OCI-LY1 (cell line): ENCODE data around the gene ENSA.
A peak's percentile ranks its signal among the peaks of the same experiment; 100 is the strongest.

ENCODE experiments used
- H2AFZ ChIP-seq: fragments of 200-600 bp; sonication (generic), shearing (Covaris generic); 2 replicates; pipeline ENCODE4 v1.6.0; 2014; ENCODE audit warnings: antibody characterized with exemption, mild to moderate bottlenecking, low read length
- H3F3A ChIP-seq: fragments of 200-600 bp; sonication (generic), shearing (Covaris generic); 2 replicates; pipeline ENCODE4 v1.6.0; 2014; ENCODE audit warnings: mild to moderate bottlenecking, antibody characterized with exemption, low read length, moderate library complexity; ENCODE audit not compliant: insufficient read depth
- H3K27ac ChIP-seq: fragments of 200-600 bp; sonication (generic); 2 replicates; pipeline ENCODE4 v1.5.1; 2014; ENCODE audit warnings: low read length, mixed run types, mild to moderate bottlenecking, low read depth; ENCODE audit not compliant: poor library complexity, severe bottlenecking
- H3K27me3 ChIP-seq: fragments of 200-600 bp; sonication (generic); 2 replicates; pipeline ENCODE4 v1.6.0; 2014; ENCODE audit warnings: antibody characterized with exemption, mild to moderate bottlenecking, low read length, moderate library complexity; ENCODE audit not compliant: insufficient read depth
- H3K36me3 ChIP-seq: fragments of 200-600 bp; sonication (generic); 2 replicates; pipeline ENCODE4 v1.6.1; 2014; ENCODE audit warnings: mild to moderate bottlenecking, antibody characterized with exemption, low read length, moderate library complexity, mixed read lengths; ENCODE audit not compliant: insufficient read depth
- H3K4me1 ChIP-seq: fragments of 200-600 bp; sonication (generic); 2 replicates; pipeline ENCODE4 v1.5.1; 2014; ENCODE audit warnings: mild to moderate bottlenecking, low read length, moderate library complexity; ENCODE audit not compliant: insufficient read depth, severe bottlenecking
- H3K4me2 ChIP-seq: fragments of 200-600 bp; sonication (generic), shearing (Covaris generic); 2 replicates; pipeline ENCODE4 v1.6.1; 2014; ENCODE audit warnings: low read length
- H3K4me3 ChIP-seq: fragments of 200-600 bp; sonication (generic); 2 replicates; pipeline ENCODE4 v1.5.1; 2014; ENCODE audit warnings: low read length, low read depth, mild to moderate bottlenecking, mixed read lengths; ENCODE audit not compliant: poor library complexity, severe bottlenecking
- H3K79me2 ChIP-seq: fragments of 200-600 bp; shearing (Covaris generic); 2 replicates; pipeline ENCODE4 v1.6.1; 2016; ENCODE audit warnings: mixed run types, low read length, mixed read lengths; ENCODE audit not compliant: insufficient read depth
- H3K9ac ChIP-seq: fragments of 200-600 bp; sonication (generic), shearing (Covaris generic); 2 replicates; pipeline ENCODE4 v1.6.1; 2014; ENCODE audit warnings: mild to moderate bottlenecking, low read length, mixed read lengths
- H3K9me2 ChIP-seq: fragments of 200-600 bp; sonication (generic), shearing (Covaris generic); 2 replicates; pipeline ENCODE4 v1.6.1; 2014; ENCODE audit warnings: low read depth, mild to moderate bottlenecking, low read length, mixed read lengths
- H3K9me3 ChIP-seq: fragments of 200-600 bp; shearing (Covaris generic); 2 replicates; pipeline ENCODE4 v1.6.1; 2014; ENCODE audit warnings: low read length, mixed read lengths
- H4K20me1 ChIP-seq: fragments of 200-600 bp; sonication (generic), shearing (Covaris generic); 2 replicates; pipeline ENCODE4 v1.6.0; 2016; ENCODE audit warnings: mild to moderate bottlenecking, low read length; ENCODE audit not compliant: insufficient read depth
- CTCF ChIP-seq: fragments of 200-600 bp; sonication (generic), shearing (Covaris generic); IDR thresholded peaks from 2 replicates; pipeline ENCODE4 v1.5.1; 2017; ENCODE audit warnings: mild to moderate bottlenecking, antibody characterized with exemption, low read length, moderate library complexity, mixed read lengths
- EZH2 ChIP-seq: fragments of 200-600 bp; sonication (generic), shearing (Covaris generic); IDR thresholded peaks from 2 replicates; pipeline ENCODE4 v1.8.0; 2017; ENCODE audit warnings: borderline replicate concordance, mixed run types, mild to moderate bottlenecking, antibody characterized with exemption, low read length, moderate library complexity, mixed read lengths

The ENSA gene

GRCh38 chr1:150572918-150573647, 56.3 kb downstream of the ENSA start:
- H3K27ac ChIP-seq, result peak overlapping the region; percentile 99
- no peak overlapping the region for H3K9ac ChIP-seq
- H4K20me1 ChIP-seq, result 0 out of 2 replicates have a peak, but pooled peaks cover 5% of the 10 kb centered on the region

More at GRCh38 chr1:150572918-150573647, 56.3 kb downstream of the ENSA start:
- Histone ChIP-seq H3K27me3 (no peaks in the 10 kb centered on the region), H3K79me2 (peaks cover 39% of the 10 kb centered on the region), H2AFZ (no peak overlapping the region), H3F3A (peaks cover 20% of the 10 kb centered on the region), H3K4me2 (peak overlapping the region; percentile 15; the same call in 1 of the 2 replicates), H3K9me2 (no peaks in the 10 kb centered on the region), H3K4me1 (peaks cover 83% of the 10 kb centered on the region), H3K36me3 (peaks cover 69% of the 10 kb centered on the region), H3K4me3 (no peak overlapping the region), H3K9me3 (no peaks in the 10 kb centered on the region)
- no peak for TF ChIP-seq EZH2
- no peak for TF ChIP-seq CTCF
